ENCODE data around the gene SNORC.

The SNORC gene

GRCh38 chr2:232857158-232857563, 12.9 kb upstream of the SNORC start:
- ATAC-seq: no peak
- TF ChIP-seq PATZ1 (CRISPR knock-in tag; IDR thresholded peaks at IDR 0.05; ENCODE audit: borderline replicate concordance) (no peak), POU6F1 (CRISPR knock-in tag; IDR thresholded peaks at IDR 0.05; ENCODE audit: borderline replicate concordance, low read depth) (no peak), ZNF565 (CRISPR knock-in tag; conservative IDR thresholded peaks at IDR 0.05; ENCODE audit: low read depth) (no peak), CSDC2 (CRISPR knock-in tag; IDR thresholded peaks at IDR 0.05) (no peak), ZNF70 (CRISPR knock-in tag; IDR thresholded peaks at IDR 0.05) (no peak), ZNF8 (CRISPR knock-in tag; IDR thresholded peaks at IDR 0.05) (no peak), ZFP30 (CRISPR knock-in tag; IDR thresholded peaks at IDR 0.05) (no peak), GLIS3 (CRISPR knock-in tag; IDR thresholded peaks at IDR 0.05) (no peak), PPARA (CRISPR knock-in tag; IDR thresholded peaks at IDR 0.05; ENCODE audit: borderline replicate concordance) (no peak), BACH2 (CRISPR knock-in tag; IDR thresholded peaks at IDR 0.05; ENCODE audit: borderline replicate concordance) (no peak)

- no peak for TF ChIP-seq GLIS3 (CRISPR knock-in tag; IDR thresholded peaks at IDR 0.05)
Measured at GRCh38 chr2:232859385-232859916, 10.6 kb upstream of the SNORC start.

GRCh38 chr2:232860593-232861241, 9.3 kb upstream of the SNORC start:
- ATAC-seq: no peak
- no peak for TF ChIP-seq CSDC2 (CRISPR knock-in tag; IDR thresholded peaks at IDR 0.05)
- TF ChIP-seq POU6F1 (CRISPR knock-in tag; IDR thresholded peaks at IDR 0.05; ENCODE audit: borderline replicate concordance, low read depth): no peak
- no peak for TF ChIP-seq TCF4 (CRISPR knock-in tag; IDR thresholded peaks at IDR 0.05; ENCODE audit: borderline replicate concordance)
- TF ChIP-seq SNAI2 (CRISPR knock-in tag; IDR thresholded peaks at IDR 0.05): no peak
- no peak for TF ChIP-seq ZC3H10 (CRISPR knock-in tag; IDR thresholded peaks at IDR 0.05)
- no peak for TF ChIP-seq ESRRG (CRISPR knock-in tag; IDR thresholded peaks at IDR 0.05)
- no peak for TF ChIP-seq BACH2 (CRISPR knock-in tag; IDR thresholded peaks at IDR 0.05; ENCODE audit: borderline replicate concordance)

More at GRCh38 chr2:232859385-232859916, 10.6 kb upstream of the SNORC start:
- no peak for ATAC-seq

- TF ChIP-seq TOX (CRISPR knock-in tag; IDR thresholded peaks at IDR 0.05; ENCODE audit: borderline replicate concordance) (no peak), OSR1 (CRISPR knock-in tag; IDR thresholded peaks at IDR 0.05) (no peak), ESRRG (CRISPR knock-in tag; IDR thresholded peaks at IDR 0.05) (no peak), CSDC2 (CRISPR knock-in tag; IDR thresholded peaks at IDR 0.05) (no peak), PATZ1 (CRISPR knock-in tag; IDR thresholded peaks at IDR 0.05; ENCODE audit: borderline replicate concordance) (no peak), ZNF565 (CRISPR knock-in tag; conservative IDR thresholded peaks at IDR 0.05; ENCODE audit: low read depth) (no peak), ZC3H10 (CRISPR knock-in tag; IDR thresholded peaks at IDR 0.05) (no peak), TCF4 (CRISPR knock-in tag; IDR thresholded peaks at IDR 0.05; ENCODE audit: borderline replicate concordance) (no peak), ISL1 (CRISPR knock-in tag; IDR thresholded peaks at IDR 0.05) (no peak), ZFP30 (CRISPR knock-in tag; IDR thresholded peaks at IDR 0.05) (no peak)
Measured at GRCh38 chr2:232861353-232861752, 8.7 kb upstream of the SNORC start.

GRCh38 chr2:232863996-232864395, 6.1 kb upstream of the SNORC start:
- TF ChIP-seq CSRNP3 (CRISPR knock-in tag; IDR thresholded peaks at IDR 0.05): no peak
- no peak for TF ChIP-seq TSHZ2 (CRISPR knock-in tag; IDR thresholded peaks at IDR 0.05)
- no peak for TF ChIP-seq BACH2 (CRISPR knock-in tag; IDR thresholded peaks at IDR 0.05; ENCODE audit: borderline replicate concordance)
- no peak for TF ChIP-seq ZFP3 (CRISPR knock-in tag; IDR thresholded peaks at IDR 0.05)
- ATAC-seq: no peak

More at GRCh38 chr2:232861353-232861752, 8.7 kb upstream of the SNORC start:
- ATAC-seq: no peak
